ELF-1 (cell line): ENCODE data around the gene IL1R2.

ENCODE experiments used
- DNase-seq: peaks from one replicate; pipeline ENCODE4 v3.0.0-alpha.2; 2016; ENCODE audit warnings: low read depth, low spot score

Gene IL1R2

DNA sequence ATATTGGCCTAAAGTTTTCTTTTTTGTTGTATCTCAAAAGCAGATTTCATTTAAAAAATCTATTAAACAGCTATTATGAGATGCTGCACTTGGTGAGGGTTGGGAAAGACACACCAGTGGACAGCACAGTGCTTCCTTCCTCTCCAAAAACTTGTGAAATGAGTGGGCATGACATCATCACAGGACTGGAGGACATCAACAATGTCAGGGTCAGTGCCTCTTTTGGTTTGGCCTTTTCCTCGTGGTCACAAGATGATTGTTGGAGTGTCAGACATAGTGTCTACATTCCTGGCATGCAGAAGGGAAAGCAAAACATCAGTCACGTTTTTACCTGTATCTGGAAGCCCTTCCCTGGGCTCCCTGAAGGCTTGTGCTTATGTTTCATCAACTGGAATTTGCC, 49.6 kb downstream of the IL1R2 start:
- DNase-seq: no peak

DNA sequence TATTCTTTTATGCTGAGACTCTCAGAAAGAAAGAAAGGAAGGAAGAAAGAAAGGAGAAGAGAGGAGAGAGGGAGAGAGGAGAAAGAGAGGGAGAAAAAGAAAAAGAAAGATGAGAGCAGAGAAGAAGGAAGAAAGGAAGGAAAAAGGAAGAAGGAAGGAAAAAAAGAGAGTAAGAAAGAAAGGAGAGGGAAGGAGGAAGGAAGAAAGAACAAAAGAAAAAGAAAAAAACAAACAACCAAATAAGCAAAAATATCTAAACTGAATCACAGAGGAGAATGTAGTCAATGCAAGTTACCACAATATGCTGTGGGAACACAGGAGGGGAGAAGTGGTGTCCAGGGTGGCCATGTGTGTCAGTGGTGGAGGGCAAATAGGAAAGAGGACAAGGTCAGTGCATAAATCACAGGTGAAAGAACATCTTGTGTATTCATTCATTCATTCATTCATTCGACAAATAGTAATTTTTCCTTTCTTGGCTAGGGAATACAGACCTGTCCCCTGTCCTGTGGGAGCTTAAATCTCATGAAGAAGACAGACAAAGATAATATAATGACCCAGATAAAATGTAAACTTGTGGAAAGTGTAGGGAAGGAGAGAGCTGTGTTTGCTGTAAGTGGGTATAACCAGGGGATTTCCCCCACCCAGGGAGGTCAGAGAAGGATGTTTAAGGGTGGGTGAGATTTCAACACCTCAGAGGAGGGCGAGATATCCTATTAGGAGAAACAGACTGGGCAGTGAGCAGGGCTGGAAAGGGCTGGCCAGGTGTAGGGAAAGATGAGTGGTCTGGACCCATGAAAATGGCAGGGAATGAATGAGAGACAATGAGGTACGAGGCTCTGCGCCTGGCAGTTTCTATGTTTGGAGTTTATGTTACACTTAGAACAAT, 50.7 kb downstream of the IL1R2 start:
- no peak for DNase-seq

GRCh38 chr2:102043560-102043959, 51.8 kb downstream of the IL1R2 start:
- DNase-seq: no peak

DNA sequence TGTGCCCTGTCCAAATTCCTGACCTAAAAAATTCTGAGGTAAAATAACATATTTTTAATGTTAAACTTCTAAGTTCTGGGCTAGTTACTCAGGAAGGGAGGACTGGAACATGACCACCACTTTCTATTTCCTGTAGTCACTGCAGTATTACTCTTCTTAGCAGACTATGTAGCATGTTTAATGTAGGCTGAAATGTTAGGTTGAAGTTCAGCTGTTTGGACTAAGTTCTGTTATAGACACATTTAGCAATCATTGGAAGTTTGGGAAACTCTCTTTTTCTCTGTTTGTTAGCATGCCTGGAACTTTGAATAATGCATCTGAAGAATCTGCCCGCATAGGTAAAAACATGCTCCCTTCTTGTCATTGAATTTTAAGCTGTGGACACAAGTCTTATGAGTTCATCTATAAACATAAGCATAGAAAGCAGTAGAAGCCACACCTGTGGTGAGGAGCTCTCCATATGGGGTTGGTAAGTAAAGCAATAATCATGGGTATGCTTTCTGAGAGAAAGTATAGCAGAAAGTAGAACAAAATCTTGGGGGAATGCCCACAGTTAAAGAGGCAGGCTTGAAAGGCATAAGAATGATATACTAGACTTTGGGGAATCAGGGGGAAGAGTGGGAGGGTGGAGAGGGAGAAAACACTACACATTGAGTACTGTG, 52.6 kb downstream of the IL1R2 start:
- no peak for DNase-seq

DNA sequence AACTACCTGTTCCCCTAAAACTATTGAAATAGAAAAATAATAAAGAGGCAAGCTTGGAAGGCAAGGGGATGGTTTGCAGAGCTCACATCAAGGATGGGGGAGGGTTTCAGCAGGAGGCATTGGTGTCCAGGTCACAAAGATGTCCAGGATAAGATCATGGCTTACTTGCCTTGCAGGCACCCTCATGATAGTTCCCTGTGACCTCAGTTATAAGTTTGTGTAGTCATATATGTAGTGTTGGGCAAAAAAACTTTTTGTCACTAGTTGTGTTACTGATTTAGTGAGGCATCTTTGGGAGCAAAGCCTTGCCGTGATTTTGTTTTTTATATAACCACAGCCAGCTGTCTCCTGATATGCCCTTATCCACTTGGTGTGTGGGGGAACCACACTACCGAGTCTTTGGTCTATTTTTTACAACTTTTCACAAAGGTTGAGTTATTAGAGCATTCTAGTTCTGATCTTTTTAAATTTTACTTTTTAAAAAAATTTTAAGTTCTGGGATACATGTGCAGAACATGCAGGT, 53.3 kb downstream of the IL1R2 start:
- no peak for DNase-seq

DNA sequence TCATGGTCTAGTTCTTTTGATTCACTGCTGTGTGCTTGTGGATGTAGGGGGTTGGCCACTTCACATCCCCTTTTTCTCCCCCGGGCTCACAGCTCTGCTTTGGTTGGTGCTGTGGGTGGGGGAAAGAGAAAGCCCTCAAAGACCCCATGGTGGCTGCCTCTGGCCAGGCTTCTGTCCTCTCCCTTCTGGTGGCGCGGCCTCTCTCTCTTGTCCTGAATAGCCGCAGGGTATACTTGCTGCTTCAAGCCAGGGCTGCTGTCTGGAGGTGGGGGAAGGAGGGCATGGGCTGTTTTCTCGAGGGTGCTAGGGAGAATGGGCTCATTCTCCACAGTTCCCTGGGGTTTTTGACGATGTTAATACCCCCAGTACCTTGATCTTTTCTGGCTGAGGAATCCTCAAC, 53.9 kb downstream of the IL1R2 start:
- peak; percentile 67 for DNase-seq

- peak; percentile 63 for DNase-seq
Observed at GRCh38 chr2:102046135-102046986, 54.6 kb downstream of the IL1R2 start.

GRCh38 chr2:102048465-102048864, 56.7 kb downstream of the IL1R2 start:
- no peak for DNase-seq

DNA sequence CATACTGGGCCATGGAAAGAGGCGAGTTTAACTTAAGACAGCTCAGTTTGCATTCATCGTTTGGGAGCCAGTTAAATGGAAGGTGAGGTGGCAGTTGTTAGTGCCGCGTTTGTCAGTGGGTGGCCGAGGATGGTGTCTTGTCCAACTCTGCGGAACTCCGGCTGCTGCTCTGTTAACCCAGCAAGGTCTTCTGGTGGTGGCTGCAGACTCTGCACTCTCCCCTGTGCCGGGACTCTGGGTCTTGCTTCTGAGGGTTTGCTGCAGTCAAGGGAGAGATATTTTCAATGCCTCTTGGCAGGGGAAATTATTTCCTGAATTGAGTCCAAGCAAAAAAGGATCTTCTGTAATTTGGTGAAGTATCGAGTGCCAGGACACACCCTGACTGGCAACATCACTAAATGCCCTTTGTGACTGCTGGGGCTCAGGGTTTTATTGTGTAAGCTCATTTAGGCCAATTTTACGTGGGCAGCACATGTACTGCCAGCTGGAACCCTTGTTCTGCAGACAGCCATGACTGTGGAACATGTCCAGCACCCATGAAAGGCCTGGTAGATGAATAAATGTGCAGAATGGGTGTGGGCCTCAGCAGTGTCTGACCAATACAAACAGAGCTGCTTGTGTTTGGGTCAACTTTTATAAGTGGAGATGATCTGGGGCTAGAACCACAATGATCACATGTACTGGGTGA, 58.1 kb downstream of the IL1R2 start:
- no peak for DNase-seq

DNA sequence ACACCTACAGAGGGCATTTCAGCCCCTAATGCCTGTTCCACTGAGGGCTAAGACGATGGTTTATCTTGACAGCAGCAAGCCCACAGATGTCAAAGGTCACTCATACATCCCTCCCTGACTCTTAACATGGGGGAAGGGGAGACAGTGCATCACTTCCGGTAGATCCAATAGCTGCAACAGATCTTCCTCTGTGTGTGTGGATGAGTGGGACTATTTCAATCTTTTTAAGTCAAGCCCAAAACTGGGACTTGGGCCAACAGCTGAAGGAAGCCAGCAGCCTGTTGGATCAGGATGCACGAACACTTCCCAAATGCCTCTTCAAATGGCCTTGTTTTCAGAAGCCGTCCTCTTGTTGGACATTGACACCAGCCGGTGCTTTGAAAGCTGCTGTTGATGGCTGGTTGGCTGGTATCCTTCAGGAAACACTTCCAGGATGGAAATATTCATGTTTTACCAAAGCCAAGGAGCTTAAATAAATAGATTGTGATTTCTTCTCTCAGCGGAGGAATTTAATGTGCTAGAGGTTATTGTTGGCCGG, 59.2 kb downstream of the IL1R2 start:
- no peak for DNase-seq

DNA sequence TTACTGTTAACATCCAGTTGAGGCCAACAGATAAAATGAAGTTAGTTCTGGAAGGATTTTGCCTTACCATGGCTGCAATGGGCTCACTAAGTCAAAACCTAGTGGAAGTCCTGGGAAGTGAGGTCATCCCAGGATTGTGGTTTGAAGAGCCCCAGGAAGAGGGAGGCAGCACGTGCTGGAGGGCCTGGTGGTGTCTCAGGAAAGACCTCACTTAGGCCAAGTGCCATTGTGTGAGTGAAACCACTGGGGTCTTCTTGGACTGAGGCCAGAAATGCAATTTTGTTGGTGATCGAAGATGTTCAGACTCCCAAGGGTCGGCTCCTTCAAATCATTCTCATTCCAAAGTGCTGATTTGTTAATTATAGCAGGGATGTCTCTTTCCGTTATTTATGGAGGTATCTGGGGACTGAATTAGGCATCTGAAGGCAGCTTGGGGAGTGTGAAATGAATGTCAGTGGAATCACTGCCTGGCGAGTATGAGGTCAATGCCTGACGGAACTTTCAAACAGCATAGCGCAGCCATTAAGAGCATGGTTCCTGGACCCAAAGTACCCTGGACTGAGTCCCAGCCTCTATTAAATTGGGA, 60.0 kb downstream of the IL1R2 start:
- no peak for DNase-seq

DNA sequence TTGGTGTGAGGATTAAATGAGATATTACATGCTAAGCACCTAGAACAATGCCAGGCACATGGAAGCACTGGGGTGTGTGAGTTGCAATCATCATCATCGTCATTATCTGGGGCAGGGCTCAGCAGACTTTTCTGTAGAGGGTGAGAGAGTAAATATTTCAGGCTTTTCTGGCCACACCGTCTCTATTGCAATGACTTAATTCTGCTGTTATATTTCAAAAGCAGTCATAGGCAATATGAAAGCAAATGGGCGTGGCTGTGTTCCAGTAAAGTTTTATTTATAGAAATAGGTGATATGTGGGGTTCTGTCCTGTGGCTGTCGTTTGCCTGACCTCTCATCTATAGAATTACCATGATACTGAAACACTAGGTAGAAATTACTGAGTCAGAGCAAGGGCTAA, 60.6 kb downstream of the IL1R2 start:
- no peak for DNase-seq

DNA sequence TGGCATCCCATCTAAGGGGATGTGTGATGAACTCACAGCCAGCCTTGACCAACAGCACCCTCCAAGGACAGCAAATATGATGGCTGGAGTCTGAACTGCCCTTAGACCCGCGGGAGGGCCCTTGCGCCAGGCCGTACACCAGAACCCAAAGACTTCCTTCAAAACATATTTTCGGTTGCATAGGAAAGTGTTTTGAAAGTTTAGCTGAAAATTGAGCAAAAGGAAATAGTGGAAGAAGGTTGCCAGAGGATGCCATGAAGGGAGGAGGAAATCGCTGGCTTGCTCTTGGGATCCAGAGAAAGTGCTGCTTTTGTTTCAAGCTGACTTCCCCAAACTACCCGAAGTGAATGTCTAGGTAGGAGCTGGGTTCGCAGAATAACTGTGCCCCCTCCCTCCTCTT, 61.3 kb downstream of the IL1R2 start:
- no peak for DNase-seq

GRCh38 chr2:102055346-102055990, 63.7 kb downstream of the IL1R2 start:
- DNase-seq: no peak

DNA sequence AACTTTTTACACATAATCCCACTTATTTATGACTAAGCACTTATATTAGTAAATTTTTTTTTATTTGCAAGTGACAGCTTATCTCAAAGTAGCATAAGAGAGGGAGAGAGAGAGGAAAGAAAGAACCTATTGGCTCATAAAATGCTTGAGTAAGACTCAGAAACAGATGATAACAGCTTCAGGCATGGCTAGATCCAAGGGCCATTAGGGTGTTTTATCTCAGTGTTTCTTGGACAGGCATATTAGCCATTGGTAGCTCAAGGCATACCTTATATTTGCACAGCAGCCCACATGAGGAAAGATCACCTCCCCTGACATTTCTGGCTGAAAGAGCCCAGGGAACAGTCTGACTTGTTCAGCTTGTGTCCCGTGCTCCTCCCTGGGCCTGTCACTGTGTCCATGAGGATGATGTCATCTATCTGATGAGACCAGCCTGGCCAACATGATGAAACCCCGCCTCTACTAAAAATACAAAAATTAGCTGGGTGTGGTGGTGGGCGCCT, 64.4 kb downstream of the IL1R2 start:
- DNase-seq: no peak

DNA sequence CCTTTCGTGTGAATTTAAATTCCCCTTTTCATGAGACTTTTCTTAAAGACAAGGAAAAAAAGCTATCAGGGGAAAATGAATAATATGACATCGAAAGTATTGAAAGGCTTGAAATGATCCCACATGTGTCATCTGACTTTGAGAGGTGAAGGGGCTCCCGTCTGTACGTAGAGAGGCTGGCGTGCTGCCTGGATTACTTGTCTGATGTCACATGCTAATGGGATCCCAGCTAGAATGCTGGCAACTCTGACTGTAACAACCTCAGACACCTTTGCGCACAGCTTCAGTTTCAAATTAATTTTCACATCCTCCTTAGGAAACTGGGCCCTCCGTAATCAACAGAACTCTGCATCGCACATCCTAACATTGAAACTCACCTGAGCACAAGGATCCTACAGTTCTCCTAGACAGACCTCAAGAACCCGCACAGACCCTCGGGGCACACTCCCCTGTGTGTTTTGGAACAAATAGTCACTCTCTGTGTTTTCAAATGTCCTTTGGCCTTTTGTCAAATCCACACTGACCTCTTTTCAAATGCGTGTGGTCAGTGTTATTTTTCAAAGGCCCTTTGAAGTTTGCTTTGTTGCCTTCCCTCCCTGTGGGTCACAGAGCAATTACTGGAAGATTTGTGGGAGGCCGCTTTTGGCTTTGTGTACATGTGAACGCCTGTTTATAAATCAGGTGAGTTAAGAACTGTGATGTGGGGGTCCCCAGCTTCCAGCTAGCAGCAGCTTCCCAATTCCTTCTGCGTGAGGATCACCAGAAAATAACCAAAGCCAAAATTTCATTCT, 65.9 kb downstream of the IL1R2 start:
- DNase-seq: peak; percentile 69

DNA sequence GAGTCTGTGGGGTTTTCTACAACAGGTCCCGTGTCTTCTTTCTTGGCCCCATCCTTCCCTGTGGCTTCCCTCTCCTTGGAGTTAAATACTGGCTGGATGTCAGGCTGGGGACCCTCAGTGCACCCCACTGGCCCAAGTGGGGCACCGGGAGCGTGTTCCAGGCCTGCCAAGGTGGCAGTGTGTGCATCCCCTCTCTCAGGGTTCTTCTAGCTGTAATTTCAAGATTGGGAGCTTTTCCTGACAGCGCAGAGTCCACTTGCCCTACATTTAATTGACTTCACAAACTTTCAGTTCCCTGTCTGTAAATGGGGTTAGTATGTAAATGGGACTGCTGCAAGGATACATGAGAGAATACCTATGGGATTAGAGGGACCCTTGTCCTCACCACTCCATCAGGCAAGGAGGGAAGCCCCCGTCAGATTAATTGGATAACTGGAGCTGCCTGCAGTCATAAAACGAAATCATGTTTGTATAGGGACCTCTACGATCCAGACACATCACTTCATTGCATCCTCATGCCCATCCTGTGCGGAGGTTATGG, 66.6 kb downstream of the IL1R2 start:
- DNase-seq: no peak

GRCh38 chr2:102059151-102059550, 67.4 kb downstream of the IL1R2 start:
- no peak for DNase-seq

DNA sequence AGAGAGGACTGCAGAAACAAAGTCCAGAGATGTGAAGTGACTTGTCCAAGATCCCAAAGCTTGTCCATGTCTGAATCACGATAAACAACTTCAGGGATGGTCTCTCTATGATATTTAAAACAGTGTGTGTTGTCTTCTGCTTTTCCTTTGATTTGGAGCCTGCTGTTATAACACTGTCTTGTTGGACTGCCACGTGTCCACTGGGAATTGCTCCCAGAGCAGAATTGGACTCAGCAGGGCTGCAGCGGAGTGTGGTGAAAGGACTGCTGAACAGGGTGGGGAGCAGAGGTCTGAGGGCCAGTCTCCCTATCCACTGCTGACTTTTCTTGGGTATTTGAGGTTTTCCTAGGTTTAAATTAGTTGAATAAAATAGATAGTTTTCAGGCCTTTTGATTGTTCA, 68.3 kb downstream of the IL1R2 start:
- no peak for DNase-seq
